NCI-H82 treated with DMSO at 0.1 percent for 48 hours (cell line): ENCODE data around the gene PXDC1.

ENCODE experiments used
- DNase-seq: peaks from one replicate; lab custom pipeline; 2025; ENCODE audit not compliant: unreplicated experiment; lab: John Stamatoyannopoulos, UW

The PXDC1 gene

GRCh38 chr6:3749067-3749841 lies 2.3 kb downstream of the PXDC1 start:
- DNase-seq: no peak

GRCh38 chr6:3748208-3749066 lies 3.1 kb downstream of the PXDC1 start:
- DNase-seq: peak; percentile 25

GRCh38 chr6:3747100-3747737 lies 4.3 kb downstream of the PXDC1 start:
- no peak for DNase-seq

GRCh38 chr6:3746696-3747095 lies 4.8 kb downstream of the PXDC1 start:
- DNase-seq: no peak

GRCh38 chr6:3746119-3746691 lies 5.3 kb downstream of the PXDC1 start:
- no peak for DNase-seq

GRCh38 chr6:3745566-3746118 lies 5.9 kb downstream of the PXDC1 start:
- DNase-seq: no peak

- DNase-seq: no peak
These were observed 6.5 kb downstream of the PXDC1 start for GRCh38 chr6:3744901-3745470.

- DNase-seq: no peak
These were observed 7.2 kb downstream of the PXDC1 start for GRCh38 chr6:3744211-3744900.

- DNase-seq: no peak
These were observed 8.0 kb downstream of the PXDC1 start for GRCh38 chr6:3743541-3743940.

- DNase-seq: peak; percentile 37
These were observed 8.8 kb downstream of the PXDC1 start for GRCh38 chr6:3742426-3743344.

- DNase-seq: no peak
These were observed 9.5 kb downstream of the PXDC1 start for GRCh38 chr6:3742076-3742425.

- no peak for DNase-seq
These were observed 10.0 kb downstream of the PXDC1 start for GRCh38 chr6:3741477-3741871.

- DNase-seq: no peak
These were observed 10.7 kb downstream of the PXDC1 start for GRCh38 chr6:3740551-3741476.

GRCh38 chr6:3739311-3739897 lies 12.1 kb downstream of the PXDC1 start:
- DNase-seq: no peak

GRCh38 chr6:3738381-3739131 lies 13.0 kb downstream of the PXDC1 start:
- no peak for DNase-seq

GRCh38 chr6:3737831-3738210 lies 13.7 kb downstream of the PXDC1 start:
- DNase-seq: no peak
